Sigmoid colon (tissue), 4 donors: ENCODE data around the gene PLCG1.

ENCODE experiments used
- CTCF ChIP-seq, 4 experiments: fragments of 450-650 bp in 3 of 4; fragments of 200-600 bp in 1 of 4; IDR thresholded peaks; one replicate each; pipeline ENCODE4 v1.5.1; 2016 to 2019; ENCODE audit warnings: antibody characterized with exemption in 4 of 4, mild to moderate bottlenecking in 3 of 4, moderate library complexity in 2 of 4
- EP300 ChIP-seq, 4 donors: sonication (generic); formaldehyde crosslinking; IDR thresholded peaks; one replicate each; pipeline ENCODE4 v1.6.1; 2017; ENCODE audit warnings: antibody characterized with exemption in 4 of 4
- POLR2A ChIP-seq, 2 donors: fragments of 450-650 bp; IDR thresholded peaks; one replicate each; pipeline ENCODE4 v1.6.1; 2016; ENCODE audit warnings: antibody characterized with exemption in 2 of 2, mild to moderate bottlenecking in 2 of 2, moderate library complexity in 2 of 2
- POLR2AphosphoS5 ChIP-seq, 4 donors: sonication (generic); formaldehyde crosslinking; IDR thresholded peaks; one replicate each; pipeline ENCODE4 v1.6.1; 2017; ENCODE audit warnings: antibody characterized with exemption in 4 of 4

DNA sequence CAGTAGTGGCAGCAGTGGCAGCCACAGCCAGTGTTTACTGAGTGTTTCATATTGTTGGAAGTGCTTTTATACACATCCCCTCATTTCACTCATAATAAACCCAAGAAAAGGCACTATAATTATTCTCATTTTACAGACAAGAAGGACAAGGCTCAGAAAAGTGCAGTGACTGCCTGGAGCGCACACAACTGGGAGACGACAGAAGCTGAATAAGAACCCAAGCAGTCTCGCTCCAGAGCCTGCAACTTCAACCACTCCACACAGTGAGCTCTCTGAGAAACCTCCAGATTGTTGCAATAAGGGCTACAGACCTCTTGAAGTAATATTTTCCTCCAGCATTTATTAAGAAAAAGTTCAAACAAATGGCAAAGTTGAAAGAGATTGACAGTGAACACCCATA, 76.9 kb downstream of the PLCG1 start:
- TF ChIP-seq CTCF (IDR thresholded peaks at IDR 0.05) (no peak), POLR2A (IDR thresholded peaks at IDR 0.05) (no peak), EP300 (IDR thresholded peaks at IDR 0.05) (no peak), POLR2AphosphoS5 (IDR thresholded peaks at IDR 0.05) (no peak)
